ENCODE data around the gene MRPL39.

The MRPL39 gene

GRCh38 chr21:25638660-25639550 is 31.6 kb upstream of the MRPL39 start, which contains the start of gene JAM2:
TSS of gene JAM2 (plus strand) at chr21:25639258. CDS start at chr21:25639822, 564 bp downstream.
- ATAC-seq: peak; percentile 76
- TF ChIP-seq ZFP3 (CRISPR knock-in tag; IDR thresholded peaks at IDR 0.05): no peak
- TF ChIP-seq RARB (CRISPR knock-in tag; IDR thresholded peaks at IDR 0.05): no peak

- TF ChIP-seq ISL1 (CRISPR knock-in tag; IDR thresholded peaks at IDR 0.05) (no peak), TOX (CRISPR knock-in tag; IDR thresholded peaks at IDR 0.05; ENCODE audit: borderline replicate concordance) (no peak), ESRRG (CRISPR knock-in tag; IDR thresholded peaks at IDR 0.05) (no peak), TCF4 (CRISPR knock-in tag; IDR thresholded peaks at IDR 0.05; ENCODE audit: borderline replicate concordance) (no peak), RARB (CRISPR knock-in tag; IDR thresholded peaks at IDR 0.05) (no peak), ZFP30 (CRISPR knock-in tag; IDR thresholded peaks at IDR 0.05) (no peak), ZNF8 (CRISPR knock-in tag; IDR thresholded peaks at IDR 0.05) (no peak), GLIS3 (CRISPR knock-in tag; IDR thresholded peaks at IDR 0.05) (no peak), TSHZ2 (CRISPR knock-in tag; IDR thresholded peaks at IDR 0.05) (no peak)
- TF ChIP-seq, protein P1, sequence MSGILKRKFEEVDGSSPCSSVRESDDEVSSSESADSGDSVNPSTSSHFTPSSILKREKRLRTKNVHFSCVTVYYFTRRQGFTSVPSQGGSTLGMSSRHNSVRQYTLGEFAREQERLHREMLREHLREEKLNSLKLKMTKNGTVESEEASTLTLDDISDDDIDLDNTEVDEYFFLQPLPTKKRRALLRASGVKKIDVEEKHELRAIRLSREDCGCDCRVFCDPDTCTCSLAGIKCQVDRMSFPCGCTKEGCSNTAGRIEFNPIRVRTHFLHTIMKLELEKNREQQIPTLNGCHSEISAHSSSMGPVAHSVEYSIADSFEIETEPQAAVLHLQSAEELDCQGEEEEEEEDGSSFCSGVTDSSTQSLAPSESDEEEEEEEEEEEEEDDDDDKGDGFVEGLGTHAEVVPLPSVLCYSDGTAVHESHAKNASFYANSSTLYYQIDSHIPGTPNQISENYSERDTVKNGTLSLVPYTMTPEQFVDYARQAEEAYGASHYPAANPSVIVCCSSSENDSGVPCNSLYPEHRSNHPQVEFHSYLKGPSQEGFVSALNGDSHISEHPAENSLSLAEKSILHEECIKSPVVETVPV (CRISPR knock-in tag; IDR thresholded peaks at IDR 0.05): no peak
- no peak for ATAC-seq
These were observed 30.8 kb upstream of the MRPL39 start for GRCh38 chr21:25637851-25638659.

DNA sequence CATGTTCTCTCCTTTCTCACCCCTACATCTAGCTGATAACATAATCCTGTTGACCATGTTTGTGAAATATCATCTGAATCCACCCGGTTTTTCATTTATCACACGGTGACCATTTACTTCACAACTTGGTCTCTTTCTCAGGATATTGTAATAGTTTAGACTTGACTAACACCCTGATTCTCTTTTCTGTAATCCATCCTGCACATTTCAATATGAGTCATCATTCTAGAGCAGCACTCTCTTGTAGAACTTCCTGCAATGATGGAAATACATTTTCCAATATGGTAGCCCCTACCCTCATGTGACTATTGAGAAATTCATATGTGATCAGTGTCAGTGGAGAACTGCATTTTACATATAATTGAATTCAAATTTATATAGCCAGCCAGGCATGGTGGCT is 29.4 kb upstream of the MRPL39 start:
- no peak for ATAC-seq
- TF ChIP-seq CSDC2 (CRISPR knock-in tag; IDR thresholded peaks at IDR 0.05) (no peak), PATZ1 (CRISPR knock-in tag; IDR thresholded peaks at IDR 0.05; ENCODE audit: borderline replicate concordance) (no peak), GLIS3 (CRISPR knock-in tag; IDR thresholded peaks at IDR 0.05) (no peak), ESRRG (CRISPR knock-in tag; IDR thresholded peaks at IDR 0.05) (no peak), CREB5 (CRISPR knock-in tag; IDR thresholded peaks at IDR 0.05; ENCODE audit: low read depth) (no peak), ZC3H10 (CRISPR knock-in tag; IDR thresholded peaks at IDR 0.05) (no peak), ZFP3 (CRISPR knock-in tag; IDR thresholded peaks at IDR 0.05) (no peak), TSHZ2 (CRISPR knock-in tag; IDR thresholded peaks at IDR 0.05) (no peak)

Data from SK-N-SH treated with all-trans-retinoic acid at 6 μM for 48 hours (cell line).